Coronary artery (tissue), 2 donors: ENCODE measurements around the gene SKA2.
"Not testable (repeated sequence)": the region's sequence is repeated elsewhere in the genome, so short reads cannot be mapped to it uniquely, and the experiment has no call there.

Source experiments
- DNase-seq: peaks from one replicate; pipeline ENCODE4 v3.0.0-alpha.2; 2017; ENCODE audit warnings: low spot score
- H3K27ac ChIP-seq, 2 donors: fragments of 200-600 bp; sonication (generic); one replicate each; pipeline ENCODE4 v1.5.1; 2016 to 2019
- H3K4me3 ChIP-seq: fragments of 200-600 bp; sonication (generic); 2 replicates; pipeline ENCODE4 v1.5.1; 2016; ENCODE audit warnings: mild to moderate bottlenecking, moderate library complexity
- CTCF ChIP-seq: fragments of 200-600 bp; sonication (generic); IDR thresholded peaks from one replicate; pipeline ENCODE4 v1.5.1; 2019; ENCODE audit warnings: antibody characterized with exemption

Gene SKA2

GRCh38 chr17:59181481-59181880, 26.5 kb upstream of the SKA2 start:
- DNase-seq = no peak
- Histone ChIP-seq H3K27ac (no peak overlapping the region), H3K4me3 (no peak overlapping the region)
- no peak for TF ChIP-seq CTCF

- DNase-seq = no peak
- Histone ChIP-seq H3K27ac (no peak overlapping the region), H3K4me3 (no peak overlapping the region)
- no peak for TF ChIP-seq CTCF
These were observed 25.6 kb upstream of the SKA2 start for GRCh38 chr17:59180626-59181025.

- not testable (repeated sequence) for H3K27ac ChIP-seq, DNase-seq, H3K4me3 ChIP-seq
These were observed 24.6 kb upstream of the SKA2 start for GRCh38 chr17:59179601-59180000.

- no peak overlapping the region for H3K27ac ChIP-seq
- H3K4me3 ChIP-seq = no peak overlapping the region
- no peak for DNase-seq
- no peak for TF ChIP-seq CTCF
These were observed 23.4 kb upstream of the SKA2 start for GRCh38 chr17:59178266-59178985.

GRCh38 chr17:59175076-59175475, 20.1 kb upstream of the SKA2 start:
- Histone ChIP-seq H3K27ac (no peak overlapping the region), H3K4me3 (no peak overlapping the region)
- TF ChIP-seq CTCF = no peak
- no peak for DNase-seq

GRCh38 chr17:59174671-59175070, 19.7 kb upstream of the SKA2 start:
- no peak overlapping the region for H3K4me3 ChIP-seq
- TF ChIP-seq CTCF = no peak
- no peak for DNase-seq

GRCh38 chr17:59172436-59173004, 17.5 kb upstream of the SKA2 start:
- H3K4me3 ChIP-seq = no peak overlapping the region
- no peak for TF ChIP-seq CTCF
- H3K27ac ChIP-seq = no peak overlapping the region
- no peak for DNase-seq

More at GRCh38 chr17:59174671-59175070, 19.7 kb upstream of the SKA2 start:
- no peak overlapping the region for H3K27ac ChIP-seq
